Astrocyte (in vitro differentiated cells and primary cell): ENCODE data around the gene DNAAF8. TPM values are rescaled to one million over a fixed set of nuclear protein-coding genes. Genes with fewer than 3 reads are reported as not detected.

ENCODE experiments used
- DNase-seq: peaks from one replicate; pipeline ENCODE4 v3.0.0-alpha.2; 2010; ENCODE audit warnings: low read depth
- FAIRE-seq: peaks from 2 replicates; lab custom pipeline; 2011; peaks lifted over from hg19 to GRCh38; lab: Jason Lieb, UNC
- H2AFZ ChIP-seq: 2 replicates; pipeline ENCODE4 v1.6.0; 2012; ENCODE audit warnings: low read depth, low read length, inconsistent platforms
- H3K27ac ChIP-seq: 2 replicates; pipeline ENCODE4 v1.5.1; 2011; ENCODE audit warnings: low read depth, low read length, inconsistent platforms
- H3K27me3 ChIP-seq: 2 replicates; pipeline ENCODE4 v1.6.0; 2011; ENCODE audit warnings: low read length, inconsistent platforms; ENCODE audit not compliant: insufficient read depth
- H3K36me3 ChIP-seq: 2 replicates; pipeline ENCODE4 v1.5.1; 2011; ENCODE audit warnings: low read length, inconsistent platforms; ENCODE audit not compliant: insufficient read depth
- H3K4me1 ChIP-seq: 2 replicates; pipeline ENCODE4 v1.5.1; 2011; ENCODE audit warnings: low read length, inconsistent platforms; ENCODE audit not compliant: insufficient read depth
- H3K4me2 ChIP-seq: 2 replicates; pipeline ENCODE4 v1.6.0; 2012; ENCODE audit warnings: low read length, inconsistent platforms
- H3K4me3 ChIP-seq: 2 replicates; pipeline ENCODE4 v1.5.1; 2011; ENCODE audit warnings: low read depth, mild to moderate bottlenecking, low read length, inconsistent platforms; ENCODE audit not compliant: insufficient read depth
- H3K79me2 ChIP-seq: 2 replicates; pipeline ENCODE4 v1.6.0; 2012; ENCODE audit warnings: mild to moderate bottlenecking, low read length, inconsistent platforms; ENCODE audit not compliant: insufficient read depth
- H3K9ac ChIP-seq: 2 replicates; pipeline ENCODE4 v1.6.0; 2012; ENCODE audit warnings: mild to moderate bottlenecking, low read length, inconsistent platforms
- H3K9me3 ChIP-seq: 2 replicates; pipeline ENCODE4 v1.5.1; 2012; ENCODE audit warnings: low read depth, mild to moderate bottlenecking, low read length, inconsistent platforms; ENCODE audit not compliant: insufficient read depth
- H4K20me1 ChIP-seq: 2 replicates; pipeline ENCODE4 v1.6.0; 2012; ENCODE audit warnings: low read length, inconsistent platforms; ENCODE audit not compliant: insufficient read depth
- H3K27ac Mint-ChIP-seq: one replicate; pipeline ENCODE4 v1.8.0; 2021; ENCODE audit warnings: mild to moderate bottlenecking, mixed read lengths; ENCODE audit not compliant: unreplicated experiment
- H3K27me3 Mint-ChIP-seq: one replicate; pipeline ENCODE4 v1.8.0; 2021; ENCODE audit warnings: low read depth, mixed read lengths; ENCODE audit not compliant: unreplicated experiment
- H3K36me3 Mint-ChIP-seq: one replicate; pipeline ENCODE4 v1.8.0; 2021; ENCODE audit warnings: low read depth, mixed read lengths; ENCODE audit not compliant: unreplicated experiment
- H3K4me1 Mint-ChIP-seq: one replicate; pipeline ENCODE4 v1.8.0; 2021; ENCODE audit warnings: low read depth, mixed read lengths; ENCODE audit not compliant: unreplicated experiment
- H3K4me3 Mint-ChIP-seq: one replicate; pipeline ENCODE4 v1.8.0; 2021; ENCODE audit warnings: mild to moderate bottlenecking, moderate library complexity, mixed read lengths; ENCODE audit not compliant: unreplicated experiment
- H3K9me3 Mint-ChIP-seq: one replicate; pipeline ENCODE4 v1.8.0; 2021; ENCODE audit warnings: mild to moderate bottlenecking, mixed read lengths; ENCODE audit not compliant: unreplicated experiment
- CTCF ChIP-seq: IDR thresholded peaks from 2 replicates; pipeline ENCODE4 v1.5.1; 2011; ENCODE audit warnings: low read depth, mild to moderate bottlenecking, inconsistent platforms, low read length, moderate library complexity; ENCODE audit not compliant: insufficient read depth
- EZH2 ChIP-seq: IDR thresholded peaks from 2 replicates; pipeline ENCODE4 v1.6.1; 2012; ENCODE audit warnings: mild to moderate bottlenecking, low read length, inconsistent platforms; ENCODE audit not compliant: insufficient read depth
- total RNA-seq: library from RNA; stranded (reverse); gene quantifications from 2 replicates; pipeline ENCODE4 v1.2.1, GENCODE V29; 2021

DNAAF8 gene
- total RNA-seq, 1 donor from 2014 or later = 2.7 TPM

DNA sequence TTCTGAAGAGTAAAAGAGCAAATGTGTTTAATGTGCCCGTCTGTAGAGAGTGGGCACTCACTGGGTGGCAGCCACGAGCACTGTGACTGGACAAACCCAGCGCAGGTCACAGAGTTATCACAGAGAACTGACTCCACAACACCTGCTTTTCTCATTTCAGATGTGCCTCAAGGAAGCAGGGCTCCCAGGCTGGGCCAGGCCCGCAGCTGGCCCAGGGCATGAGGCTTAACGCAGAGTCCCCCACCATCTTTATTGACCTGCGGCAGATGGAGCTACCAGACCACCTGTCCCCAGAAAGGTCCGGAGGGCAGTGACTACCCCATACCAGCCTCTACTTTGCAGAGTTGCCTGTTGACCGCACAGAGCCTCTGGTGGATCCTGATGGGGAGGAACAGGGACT lies 11.9 kb downstream of the DNAAF8 start:
- no peaks in the 10 kb centered on the region for H3K9me3 Mint-ChIP-seq
- Histone ChIP-seq H3K27ac (no peak overlapping the region), H2AFZ (no peak overlapping the region), H3K9ac (no peak overlapping the region), H3K4me1 (no peaks in the 10 kb centered on the region), H3K36me3 (peaks cover 3% of the 10 kb centered on the region), H3K27me3 (no peaks in the 10 kb centered on the region), H3K4me2 (no peak overlapping the region), H3K4me3 (no peak overlapping the region), H3K9me3 (no peaks in the 10 kb centered on the region), H3K79me2 (no peaks in the 10 kb centered on the region), H4K20me1 (no peaks in the 10 kb centered on the region)
- TF ChIP-seq EZH2 = no peak
- TF ChIP-seq CTCF = no peak
- FAIRE-seq (no peak), DNase-seq (no peak)
- peaks cover 2% of the 10 kb centered on the region for H3K36me3 Mint-ChIP-seq
- H3K4me1 Mint-ChIP-seq = no peaks in the 10 kb centered on the region
- no peak overlapping the region for H3K27ac Mint-ChIP-seq
- H3K4me3 Mint-ChIP-seq = no peak overlapping the region
- H3K27me3 Mint-ChIP-seq = no peaks in the 10 kb centered on the region

- Histone ChIP-seq H3K79me2 (no peaks in the 10 kb centered on the region), H3K9ac (no peak overlapping the region), H2AFZ (no peak overlapping the region), H3K4me3 (no peak overlapping the region), H3K27me3 (no peaks in the 10 kb centered on the region), H3K9me3 (no peaks in the 10 kb centered on the region), H3K4me1 (no peaks in the 10 kb centered on the region), H3K27ac (no peak overlapping the region), H3K36me3 (peaks cover 6% of the 10 kb centered on the region), H3K4me2 (no peak overlapping the region), H4K20me1 (no peaks in the 10 kb centered on the region)
- H3K27me3 Mint-ChIP-seq = no peaks in the 10 kb centered on the region
- no peak for DNase-seq
- H3K9me3 Mint-ChIP-seq = no peaks in the 10 kb centered on the region
- H3K4me1 Mint-ChIP-seq = no peaks in the 10 kb centered on the region
- peaks cover 2% of the 10 kb centered on the region for H3K36me3 Mint-ChIP-seq
- no peak for FAIRE-seq
- TF ChIP-seq CTCF (no peak), EZH2 (no peak)
- no peak overlapping the region for H3K4me3 Mint-ChIP-seq
- no peak overlapping the region for H3K27ac Mint-ChIP-seq
These were observed 12.7 kb downstream of the DNAAF8 start for GRCh38 chr16:4746991-4747574.

GRCh38 chr16:4747906-4748681 lies 13.8 kb downstream of the DNAAF8 start:
- FAIRE-seq (no peak), DNase-seq (no peak)
- Histone ChIP-seq H3K79me2 (no peaks in the 10 kb centered on the region), H3K4me3 (no peak overlapping the region), H4K20me1 (no peaks in the 10 kb centered on the region), H3K4me1 (no peaks in the 10 kb centered on the region), H2AFZ (no peak overlapping the region), H3K9ac (no peak overlapping the region), H3K36me3 (peaks cover 9% of the 10 kb centered on the region), H3K4me2 (no peak overlapping the region), H3K27ac (no peak overlapping the region), H3K9me3 (no peaks in the 10 kb centered on the region), H3K27me3 (no peaks in the 10 kb centered on the region)
- no peak overlapping the region for H3K4me3 Mint-ChIP-seq
- H3K27me3 Mint-ChIP-seq = no peaks in the 10 kb centered on the region
- TF ChIP-seq CTCF (no peak), EZH2 (no peak)
- H3K4me1 Mint-ChIP-seq = no peaks in the 10 kb centered on the region
- H3K27ac Mint-ChIP-seq = no peak overlapping the region
- no peaks in the 10 kb centered on the region for H3K9me3 Mint-ChIP-seq
- H3K36me3 Mint-ChIP-seq = peaks cover 2% of the 10 kb centered on the region
